Right lobe of liver (tissue), 4 donors: Measurements from ENCODE around the gene S100PBP.

ENCODE experiments used
- CTCF ChIP-seq, 4 donors: fragments of 200-600 bp in 3 of 4; fragments of 450-650 bp in 1 of 4; IDR thresholded peaks; one replicate each; pipeline versions ENCODE4 v1.5.1 to v1.8.0; 2016 to 2022; ENCODE audit warnings: antibody characterized with exemption in 4 of 4, mild to moderate bottlenecking in 2 of 4
- POLR2A ChIP-seq: fragments of 450-650 bp; IDR thresholded peaks from one replicate; pipeline ENCODE4 v1.6.1; 2017; ENCODE audit warnings: antibody characterized with exemption, mild to moderate bottlenecking
- donor health status: DM: no; HTN: no; CAD: no.
- donor health status: DM: no; HTN: no; CAD: no.
- donor health status: DM: no; HTN: yes; CAD: no.

GRCh38 chr1:32877211-32878110, 60.0 kb downstream of the S100PBP start:
- TF ChIP-seq POLR2A (no peak), CTCF (IDR thresholded peaks at IDR 0.05) (no peak)
